HFF-Myc (cell line): ENCODE results near the gene DUS2.

Source experiments
- DNase-seq: peaks from one replicate; pipeline ENCODE4 v3.0.0-alpha.2; 2011; ENCODE audit warnings: low read depth; ENCODE audit errors: extremely low read depth
- H3K4me3 ChIP-seq: replicated peaks from 2 replicates; pipeline ENCODE4 v1.5.1; 2011; ENCODE audit warnings: low read depth, mild to moderate bottlenecking, control low read depth, low read length
- CTCF ChIP-seq: IDR thresholded peaks from 2 replicates; pipeline ENCODE4 v1.5.1; 2012; ENCODE audit warnings: mild to moderate bottlenecking, low read depth, low read length, control low read depth; ENCODE audit errors: missing control alignments

The DUS2 gene

GRCh38 chr16:68071518-68071901, 48.4 kb downstream of the DUS2 start:
- TF ChIP-seq CTCF, result no peak
- no peak overlapping the region for H3K4me3 ChIP-seq
- no peak for DNase-seq

- no peak overlapping the region for H3K4me3 ChIP-seq
- no peak for TF ChIP-seq CTCF
- no peak for DNase-seq
Observed at GRCh38 chr16:68072038-68072695, 49.1 kb downstream of the DUS2 start.

GRCh38 chr16:68073902-68074760, 51.0 kb downstream of the DUS2 start:
- H3K4me3 ChIP-seq, result no peak overlapping the region
- DNase-seq, result no peak
- TF ChIP-seq CTCF, result no peak

GRCh38 chr16:68074850-68075555, 51.9 kb downstream of the DUS2 start:
- no peak overlapping the region for H3K4me3 ChIP-seq
- no peak for DNase-seq
- TF ChIP-seq CTCF, result no peak

- H3K4me3 ChIP-seq, result no peak overlapping the region
- TF ChIP-seq CTCF, result no peak
- DNase-seq, result no peak
Observed at GRCh38 chr16:68075980-68076379, 52.9 kb downstream of the DUS2 start.

GRCh38 chr16:68076560-68076959, 53.5 kb downstream of the DUS2 start:
- no peak overlapping the region for H3K4me3 ChIP-seq
- no peak for TF ChIP-seq CTCF
- DNase-seq, result no peak
